ENCODE measurements around the gene GPR142.

GPR142 gene

DNA sequence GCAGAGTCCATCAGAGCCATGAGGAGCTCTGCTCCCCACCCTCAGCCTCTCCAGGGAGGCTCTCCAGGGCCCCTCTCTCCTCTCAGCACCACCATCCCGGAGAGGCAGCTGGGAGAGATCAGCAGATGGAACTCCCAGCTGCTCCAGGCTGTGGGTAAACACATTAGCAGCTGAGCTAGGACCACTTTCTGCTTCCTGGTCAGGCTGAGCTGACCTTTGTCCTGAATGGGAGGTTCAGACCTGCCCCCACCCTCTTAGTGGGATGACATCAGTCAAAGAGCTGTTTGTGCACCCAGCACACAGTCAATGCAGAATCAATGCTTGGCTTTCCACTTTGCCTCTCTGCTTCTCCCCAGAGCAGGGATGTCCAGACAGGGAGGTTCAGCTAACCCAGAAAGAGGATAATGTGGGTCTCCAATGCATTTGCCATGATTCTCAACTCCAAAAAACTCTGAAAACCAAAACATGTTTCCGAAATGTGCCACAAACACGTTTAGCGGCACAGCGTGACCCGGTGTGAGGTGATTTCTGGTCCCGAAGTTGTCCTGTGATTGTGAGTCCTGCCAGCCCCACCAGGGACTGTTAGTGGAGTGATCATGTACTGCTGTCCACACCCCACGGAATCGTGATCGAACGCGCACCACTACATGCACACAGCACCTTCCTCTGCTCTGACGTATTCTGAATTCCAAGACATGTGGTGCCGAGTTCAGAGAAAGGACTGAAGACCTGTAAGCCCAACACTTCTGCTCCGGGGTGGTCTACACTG, 6.7 kb downstream of the GPR142 start (continued):
- TF ChIP-seq, protein P1, sequence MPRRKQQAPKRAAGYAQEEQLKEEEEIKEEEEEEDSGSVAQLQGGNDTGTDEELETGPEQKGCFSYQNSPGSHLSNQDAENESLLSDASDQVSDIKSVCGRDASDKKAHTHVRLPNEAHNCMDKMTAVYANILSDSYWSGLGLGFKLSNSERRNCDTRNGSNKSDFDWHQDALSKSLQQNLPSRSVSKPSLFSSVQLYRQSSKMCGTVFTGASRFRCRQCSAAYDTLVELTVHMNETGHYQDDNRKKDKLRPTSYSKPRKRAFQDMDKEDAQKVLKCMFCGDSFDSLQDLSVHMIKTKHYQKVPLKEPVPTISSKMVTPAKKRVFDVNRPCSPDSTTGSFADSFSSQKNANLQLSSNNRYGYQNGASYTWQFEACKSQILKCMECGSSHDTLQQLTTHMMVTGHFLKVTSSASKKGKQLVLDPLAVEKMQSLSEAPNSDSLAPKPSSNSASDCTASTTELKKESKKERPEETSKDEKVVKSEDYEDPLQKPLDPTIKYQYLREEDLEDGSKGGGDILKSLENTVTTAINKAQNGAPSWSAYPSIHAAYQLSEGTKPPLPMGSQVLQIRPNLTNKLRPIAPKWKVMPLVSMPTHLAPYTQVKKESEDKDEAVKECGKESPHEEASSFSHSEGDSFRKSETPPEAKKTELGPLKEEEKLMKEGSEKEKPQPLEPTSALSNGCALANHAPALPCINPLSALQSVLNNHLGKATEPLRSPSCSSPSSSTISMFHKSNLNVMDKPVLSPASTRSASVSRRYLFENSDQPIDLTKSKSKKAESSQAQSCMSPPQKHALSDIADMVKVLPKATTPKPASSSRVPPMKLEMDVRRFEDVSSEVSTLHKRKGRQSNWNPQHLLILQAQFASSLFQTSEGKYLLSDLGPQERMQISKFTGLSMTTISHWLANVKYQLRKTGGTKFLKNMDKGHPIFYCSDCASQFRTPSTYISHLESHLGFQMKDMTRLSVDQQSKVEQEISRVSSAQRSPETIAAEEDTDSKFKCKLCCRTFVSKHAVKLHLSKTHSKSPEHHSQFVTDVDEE (CRISPR knock-in tag; IDR thresholded peaks at IDR 0.05): no peak
- TF ChIP-seq ESRRG (CRISPR knock-in tag; IDR thresholded peaks at IDR 0.05) (no peak), ZFP30 (CRISPR knock-in tag; IDR thresholded peaks at IDR 0.05) (no peak)

- ATAC-seq: no peak
Observed at GRCh38 chr17:74374858-74375257, 7.6 kb downstream of the GPR142 start.

DNA sequence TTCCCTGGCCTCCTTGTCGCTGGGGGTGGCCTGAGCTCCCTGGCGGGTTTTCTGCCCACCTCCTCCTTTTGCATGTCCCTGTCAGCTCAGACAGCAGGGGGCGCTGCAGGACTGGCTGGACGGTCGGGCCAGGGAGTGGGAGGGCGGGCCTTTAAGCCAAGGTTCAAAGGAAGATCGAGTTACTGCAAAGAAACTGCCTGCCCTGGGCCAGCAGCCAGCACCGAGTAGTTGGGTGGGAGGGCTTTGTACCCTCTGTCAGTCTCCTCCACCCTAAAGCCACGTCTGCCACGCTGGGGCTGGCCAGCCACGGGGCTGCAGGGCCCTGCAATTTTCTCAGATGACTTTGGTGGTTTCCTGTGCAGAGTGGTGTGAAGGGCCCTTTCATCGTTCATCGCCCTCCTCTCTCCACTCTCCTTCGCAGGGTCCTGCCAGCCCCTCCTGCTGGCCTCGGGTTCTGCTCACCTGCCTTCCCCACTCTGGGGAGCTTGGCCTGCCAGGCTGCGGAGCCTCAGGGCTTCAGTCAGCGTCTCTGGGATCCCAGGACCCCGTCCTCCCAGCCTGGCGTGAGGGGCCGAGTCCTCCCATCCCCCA, 12.3 kb downstream of the GPR142 start:
- ATAC-seq: peak; percentile 68
- TF ChIP-seq PPARA (CRISPR knock-in tag; IDR thresholded peaks at IDR 0.05; ENCODE audit: borderline replicate concordance): no peak
- TF ChIP-seq, protein P1 (CRISPR knock-in tag; IDR thresholded peaks at IDR 0.05): no peak
- TF ChIP-seq, protein P2, sequence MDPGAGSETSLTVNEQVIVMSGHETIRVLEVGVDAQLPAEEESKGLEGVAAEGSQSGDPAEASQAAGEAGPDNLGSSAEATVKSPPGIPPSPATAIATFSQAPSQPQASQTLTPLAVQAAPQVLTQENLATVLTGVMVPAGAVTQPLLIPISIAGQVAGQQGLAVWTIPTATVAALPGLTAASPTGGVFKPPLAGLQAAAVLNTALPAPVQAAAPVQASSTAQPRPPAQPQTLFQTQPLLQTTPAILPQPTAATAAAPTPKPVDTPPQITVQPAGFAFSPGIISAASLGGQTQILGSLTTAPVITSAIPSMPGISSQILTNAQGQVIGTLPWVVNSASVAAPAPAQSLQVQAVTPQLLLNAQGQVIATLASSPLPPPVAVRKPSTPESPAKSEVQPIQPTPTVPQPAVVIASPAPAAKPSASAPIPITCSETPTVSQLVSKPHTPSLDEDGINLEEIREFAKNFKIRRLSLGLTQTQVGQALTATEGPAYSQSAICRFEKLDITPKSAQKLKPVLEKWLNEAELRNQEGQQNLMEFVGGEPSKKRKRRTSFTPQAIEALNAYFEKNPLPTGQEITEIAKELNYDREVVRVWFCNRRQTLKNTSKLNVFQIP (CRISPR knock-in tag; IDR thresholded peaks at IDR 0.05; ENCODE audit: borderline replicate concordance, low read depth): no peak
- TF ChIP-seq ZNF8 (CRISPR knock-in tag; IDR thresholded peaks at IDR 0.05): no peak
- no peak for TF ChIP-seq CSRNP3 (CRISPR knock-in tag; IDR thresholded peaks at IDR 0.05)
- TF ChIP-seq CSDC2 (CRISPR knock-in tag; IDR thresholded peaks at IDR 0.05): no peak
- TF ChIP-seq ESRRG (CRISPR knock-in tag; IDR thresholded peaks at IDR 0.05): no peak
- no peak for TF ChIP-seq BACH2 (CRISPR knock-in tag; IDR thresholded peaks at IDR 0.05; ENCODE audit: borderline replicate concordance)

More at GRCh38 chr17:74374858-74375257, 7.6 kb downstream of the GPR142 start:
- TF ChIP-seq, protein P3, sequence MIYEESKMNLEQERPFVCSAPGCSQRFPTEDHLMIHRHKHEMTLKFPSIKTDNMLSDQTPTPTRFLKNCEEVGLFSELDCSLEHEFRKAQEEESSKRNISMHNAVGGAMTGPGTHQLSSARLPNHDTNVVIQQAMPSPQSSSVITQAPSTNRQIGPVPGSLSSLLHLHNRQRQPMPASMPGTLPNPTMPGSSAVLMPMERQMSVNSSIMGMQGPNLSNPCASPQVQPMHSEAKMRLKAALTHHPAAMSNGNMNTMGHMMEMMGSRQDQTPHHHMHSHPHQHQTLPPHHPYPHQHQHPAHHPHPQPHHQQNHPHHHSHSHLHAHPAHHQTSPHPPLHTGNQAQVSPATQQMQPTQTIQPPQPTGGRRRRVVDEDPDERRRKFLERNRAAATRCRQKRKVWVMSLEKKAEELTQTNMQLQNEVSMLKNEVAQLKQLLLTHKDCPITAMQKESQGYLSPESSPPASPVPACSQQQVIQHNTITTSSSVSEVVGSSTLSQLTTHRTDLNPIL (CRISPR knock-in tag; IDR thresholded peaks at IDR 0.05; ENCODE audit: low read depth): no peak
- TF ChIP-seq CSRNP3 (CRISPR knock-in tag; IDR thresholded peaks at IDR 0.05) (no peak), CSDC2 (CRISPR knock-in tag; IDR thresholded peaks at IDR 0.05) (no peak)

DNA sequence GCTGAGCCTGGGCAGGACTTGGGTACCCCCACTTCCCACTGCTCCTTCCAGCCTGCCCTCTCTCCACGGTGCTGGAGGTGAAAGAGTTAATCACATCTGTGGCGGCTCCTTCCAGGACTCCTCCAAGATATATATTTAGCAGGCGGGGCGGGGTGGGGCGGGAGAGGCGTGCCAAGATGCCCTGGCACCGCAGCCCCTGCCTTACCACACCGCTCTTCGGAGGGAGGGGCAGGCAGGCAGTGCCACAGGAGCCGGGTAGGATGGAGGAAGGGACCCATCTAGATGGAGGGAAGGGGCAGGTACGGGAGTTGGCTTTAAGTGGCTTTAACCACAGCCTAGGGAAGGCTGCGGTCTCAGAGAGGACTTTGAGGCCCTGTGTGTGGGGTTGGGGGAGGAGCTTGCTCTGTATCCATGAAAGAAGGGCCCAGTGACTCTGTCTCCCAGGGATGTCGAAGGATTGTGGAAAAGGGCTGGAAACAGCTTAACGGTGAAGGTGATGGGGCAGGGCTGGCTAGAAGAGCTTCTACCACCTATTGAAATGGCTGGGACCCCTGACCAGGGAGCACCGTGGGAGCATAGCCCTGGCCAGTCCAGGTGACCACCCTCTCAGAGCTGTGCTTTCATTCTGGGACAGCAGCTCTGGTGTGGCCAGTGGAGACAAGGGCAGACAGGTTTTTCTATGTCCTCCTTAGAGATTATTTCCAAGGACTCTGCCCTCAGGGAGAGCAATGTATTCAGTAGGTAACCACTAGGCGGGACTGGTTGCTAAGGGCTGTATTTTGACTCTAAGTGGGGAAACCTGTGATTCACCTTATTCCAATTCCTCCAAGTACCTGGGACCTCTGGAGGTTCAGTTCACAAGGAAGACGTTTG, 13.0 kb downstream of the GPR142 start:
- no peak for ATAC-seq
- TF ChIP-seq ESRRG (CRISPR knock-in tag; IDR thresholded peaks at IDR 0.05): no peak
- no peak for TF ChIP-seq ISL1 (CRISPR knock-in tag; IDR thresholded peaks at IDR 0.05)
- TF ChIP-seq TOX (CRISPR knock-in tag; IDR thresholded peaks at IDR 0.05; ENCODE audit: borderline replicate concordance): no peak
